ENCODE results near the gene SLC22A3. TPM values are rescaled to one million over a fixed set of nuclear protein-coding genes. Genes with fewer than 3 reads are reported as not detected.

The SLC22A3 gene
- total and polyA plus RNA-seq, 2 donors (not counting 1 experiment from before 2014, with no cell fraction given), result under 0.01 to 0.03 TPM

GRCh38 chr6:160374836-160375560 is 26.8 kb downstream of the SLC22A3 start:
- no peak overlapping the region for H3K9ac ChIP-seq (ENCODE audit: insufficient read depth, low read length)
- TF ChIP-seq EZH2 (IDR thresholded peaks at IDR 0.05; ENCODE audit: low read length, missing control alignments), result no peak
- TF ChIP-seq CTCF (conservative IDR thresholded peaks at IDR 0.05 in 1 of 2, IDR thresholded peaks at IDR 0.05 in 1 of 2; ENCODE audit: low read depth in 1 of 2, low read length in 2 of 2), result no peak
- H3K36me3 ChIP-seq (ENCODE audit: control insufficient read depth, insufficient read depth, low read length), result no peaks in the 10 kb centered on the region
- H3K4me1 ChIP-seq (ENCODE audit: control insufficient read depth, extremely low read depth, insufficient read depth, low read length), result no peaks in the 10 kb centered on the region
- no peak overlapping the region for H3K27ac ChIP-seq (ENCODE audit: insufficient read depth, low read length)
- no peak overlapping the region for H2AFZ ChIP-seq (ENCODE audit: low read length)
- no peak for DNase-seq (ENCODE audit: low read depth in 2 of 2)
- no peaks in the 10 kb centered on the region for H3K79me2 ChIP-seq (ENCODE audit: control insufficient read depth, insufficient read depth, low read length)
- no peak overlapping the region for H3K4me2 ChIP-seq (ENCODE audit: extremely low read depth, insufficient read depth, low read length)
- H3K9me3 ChIP-seq (ENCODE audit: control insufficient read depth, insufficient read depth, low read depth, low read length), result no peaks in the 10 kb centered on the region
- H3K4me3 ChIP-seq (replicated peaks in 1 of 4; ENCODE audit: control extremely low read depth in 1 of 4, insufficient read depth in 1 of 4, low read depth in 3 of 4, low read length in 4 of 4), result no peak overlapping the region
- H4K20me1 ChIP-seq (ENCODE audit: control insufficient read depth, extremely low read depth, insufficient read depth, low read length), result no peaks in the 10 kb centered on the region
- H3K27me3 ChIP-seq (ENCODE audit: control insufficient read depth, insufficient read depth, low read length), result no peaks in the 10 kb centered on the region

- no peaks in the 10 kb centered on the region for H3K9me3 ChIP-seq (ENCODE audit: control insufficient read depth, insufficient read depth, low read depth, low read length)
- no peaks in the 10 kb centered on the region for H3K36me3 ChIP-seq (ENCODE audit: control insufficient read depth, insufficient read depth, low read length)
- no peak overlapping the region for H3K9ac ChIP-seq (ENCODE audit: insufficient read depth, low read length)
- no peaks in the 10 kb centered on the region for H3K27me3 ChIP-seq (ENCODE audit: control insufficient read depth, insufficient read depth, low read length)
- H3K79me2 ChIP-seq (ENCODE audit: control insufficient read depth, insufficient read depth, low read length), result no peaks in the 10 kb centered on the region
- H3K4me1 ChIP-seq (ENCODE audit: control insufficient read depth, extremely low read depth, insufficient read depth, low read length), result no peaks in the 10 kb centered on the region
- no peak overlapping the region for H2AFZ ChIP-seq (ENCODE audit: low read length)
- no peak overlapping the region for H3K27ac ChIP-seq (ENCODE audit: insufficient read depth, low read length)
- DNase-seq (ENCODE audit: low read depth in 2 of 2), result no peak
- H3K4me2 ChIP-seq (ENCODE audit: extremely low read depth, insufficient read depth, low read length), result no peak overlapping the region
- TF ChIP-seq EZH2 (IDR thresholded peaks at IDR 0.05; ENCODE audit: low read length, missing control alignments) (no peak), CTCF (conservative IDR thresholded peaks at IDR 0.05 in 1 of 2, IDR thresholded peaks at IDR 0.05 in 1 of 2; ENCODE audit: low read depth in 1 of 2, low read length in 2 of 2) (no peak)
- no peak overlapping the region for H3K4me3 ChIP-seq (replicated peaks in 1 of 4; ENCODE audit: control extremely low read depth in 1 of 4, insufficient read depth in 1 of 4, low read depth in 3 of 4, low read length in 4 of 4)
- no peaks in the 10 kb centered on the region for H4K20me1 ChIP-seq (ENCODE audit: control insufficient read depth, extremely low read depth, insufficient read depth, low read length)
Observed at GRCh38 chr6:160375561-160375949, 27.4 kb downstream of the SLC22A3 start.

- Histone ChIP-seq H3K4me1 (ENCODE audit: control insufficient read depth, extremely low read depth, insufficient read depth, low read length) (no peaks in the 10 kb centered on the region), H3K27me3 (ENCODE audit: control insufficient read depth, insufficient read depth, low read length) (no peaks in the 10 kb centered on the region), H2AFZ (ENCODE audit: low read length) (no peak overlapping the region), H3K27ac (ENCODE audit: insufficient read depth, low read length) (no peak overlapping the region), H4K20me1 (ENCODE audit: control insufficient read depth, extremely low read depth, insufficient read depth, low read length) (no peaks in the 10 kb centered on the region), H3K9me3 (ENCODE audit: control insufficient read depth, insufficient read depth, low read depth, low read length) (no peaks in the 10 kb centered on the region), H3K36me3 (ENCODE audit: control insufficient read depth, insufficient read depth, low read length) (no peaks in the 10 kb centered on the region), H3K4me3 (replicated peaks in 1 of 4; ENCODE audit: control extremely low read depth in 1 of 4, insufficient read depth in 1 of 4, low read depth in 3 of 4, low read length in 4 of 4) (no peak overlapping the region), H3K79me2 (ENCODE audit: control insufficient read depth, insufficient read depth, low read length) (no peaks in the 10 kb centered on the region), H3K9ac (ENCODE audit: insufficient read depth, low read length) (no peak overlapping the region), H3K4me2 (ENCODE audit: extremely low read depth, insufficient read depth, low read length) (no peak overlapping the region)
- no peak for TF ChIP-seq CTCF (conservative IDR thresholded peaks at IDR 0.05 in 1 of 2, IDR thresholded peaks at IDR 0.05 in 1 of 2; ENCODE audit: low read depth in 1 of 2, low read length in 2 of 2)
- no peak for TF ChIP-seq EZH2 (IDR thresholded peaks at IDR 0.05; ENCODE audit: low read length, missing control alignments)
- no peak for DNase-seq (ENCODE audit: low read depth in 2 of 2)
Observed at GRCh38 chr6:160376445-160376844, 28.3 kb downstream of the SLC22A3 start.

Data from fibroblast of lung (primary cell).